Gastroesophageal sphincter (tissue), 4 donors: ENCODE results near the gene REEP1. TPM values are rescaled to one million over a fixed set of nuclear protein-coding genes. Genes with fewer than 3 reads are reported as not detected.
"Not testable (repeated sequence)": the region's sequence is repeated elsewhere in the genome, so short reads cannot be mapped to it uniquely, and the experiment has no call there.

Experiments used
- ATAC-seq: fragments of 150-250 bp; one replicate; pipeline ENCODE4 v1.9.1; 2016; ENCODE audit warnings: mild to moderate bottlenecking, moderate library complexity
- H3K27ac ChIP-seq, 4 donors: fragments of 200-600 bp; sonication (generic) in 3 of 4; 1 replicate in 3 of 4; 2 replicates in 1 of 4; pipeline ENCODE4 v1.5.1; 2016 to 2019
- H3K27me3 ChIP-seq: fragments of 200-600 bp; sonication (generic); one replicate; pipeline ENCODE4 v1.5.1; 2019
- H3K36me3 ChIP-seq, 2 donors: fragments of 200-600 bp; sonication (generic); one replicate each; pipeline ENCODE4 v1.5.1; 2019; ENCODE audit warnings: control low read depth in 1 of 2
- H3K4me1 ChIP-seq, 3 donors: fragments of 200-600 bp; sonication (generic); 1 replicate in 2 of 3; 2 replicates in 1 of 3; pipeline ENCODE4 v1.5.1; 2016 to 2019; ENCODE audit warnings: control low read depth in 2 of 3
- H3K4me3 ChIP-seq, 2 donors: fragments of 200-600 bp; sonication (generic); one replicate each; pipeline ENCODE4 v1.5.1; 2019; ENCODE audit warnings: mild to moderate bottlenecking in 1 of 2, moderate library complexity in 1 of 2
- H3K9me3 ChIP-seq, 3 donors: fragments of 200-600 bp; sonication (generic); one replicate each; pipeline ENCODE4 v1.5.1; 2017 to 2019; ENCODE audit warnings: control low read depth in 2 of 3
- EP300 ChIP-seq: sonication (generic); formaldehyde crosslinking; IDR thresholded peaks from one replicate; pipeline ENCODE4 v1.6.1; 2017; ENCODE audit warnings: antibody characterized with exemption, mild to moderate bottlenecking
- POLR2A ChIP-seq, 2 donors: fragments of 450-650 bp; IDR thresholded peaks; one replicate each; pipeline ENCODE4 v1.6.1; 2017; ENCODE audit warnings: antibody characterized with exemption in 2 of 2, mild to moderate bottlenecking in 2 of 2, moderate library complexity in 1 of 2
- POLR2AphosphoS5 ChIP-seq: sonication (generic); formaldehyde crosslinking; IDR thresholded peaks from one replicate; pipeline ENCODE4 v1.6.1; 2017; ENCODE audit warnings: antibody characterized with exemption
- WGBS, 2 donors: methylation state at CpG; one replicate each; pipeline ENCODE4 v1.1.5; 2018; ENCODE audit warnings: low coverage in 1 of 2; 5-methylcytosine and 5-hydroxymethylcytosine counted together
- total RNA-seq, 4 donors: library from RNA; depleted of rRNA; stranded (reverse); fragments of >200 nt; gene quantifications; one replicate each; pipeline ENCODE4 v1.1.0, GENCODE V29; 2016
- TF ChIP-seq, protein P1 (sequence below), 4 experiments: fragments of 200-600 bp in 2 of 4; fragments of 450-650 bp in 2 of 4; sonication (generic) in 1 of 4; IDR thresholded peaks; one replicate each; pipeline ENCODE4 v1.5.1; 2017 to 2019; ENCODE audit warnings: antibody characterized with exemption in 4 of 4, mild to moderate bottlenecking in 2 of 4, moderate library complexity in 2 of 4

REEP1 gene
- total RNA-seq, 4 donors from 2014 or later, result 22.9 to 107 (median 70.7) TPM

DNA sequence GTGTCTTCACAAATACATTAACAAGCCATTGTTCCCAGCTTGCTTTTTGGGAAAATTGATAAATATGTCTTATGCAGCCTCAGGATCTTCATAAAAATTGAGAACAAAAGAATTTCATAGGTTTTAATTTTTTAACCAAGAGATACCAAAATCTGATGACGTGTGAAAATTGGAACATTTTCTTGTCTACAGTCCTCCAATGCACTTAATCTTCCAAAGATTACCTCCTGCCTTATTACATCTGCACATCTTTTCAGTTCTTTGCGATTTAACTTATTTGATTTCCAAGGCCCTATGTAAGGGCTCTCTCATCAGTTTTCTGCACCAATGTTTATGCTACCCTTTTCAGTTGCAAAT lies 135.1 kb downstream of the REEP1 start:
- Histone ChIP-seq H3K4me1 (peaks cover 0 to 50% (median 3%) of the 10 kb centered on the region in 3 donors), H3K27me3 (no peaks in the 10 kb centered on the region), H3K9me3 (no peaks in the 10 kb centered on the region), H3K4me3 (no peak overlapping the region), H3K36me3 (peaks cover 4 to 23% of the 10 kb centered on the region in 2 donors), H3K27ac (peak overlapping the region in 1 of 4 donors; percentile 32)
- no peak for ATAC-seq
- 64 to 72% methylated on average over 2 of the region's 2 CpGs for WGBS, 2 donors
- TF ChIP-seq POLR2A (IDR thresholded peaks at IDR 0.05) (no peak), EP300 (no peak), POLR2AphosphoS5 (no peak)
- TF ChIP-seq, protein P1, sequence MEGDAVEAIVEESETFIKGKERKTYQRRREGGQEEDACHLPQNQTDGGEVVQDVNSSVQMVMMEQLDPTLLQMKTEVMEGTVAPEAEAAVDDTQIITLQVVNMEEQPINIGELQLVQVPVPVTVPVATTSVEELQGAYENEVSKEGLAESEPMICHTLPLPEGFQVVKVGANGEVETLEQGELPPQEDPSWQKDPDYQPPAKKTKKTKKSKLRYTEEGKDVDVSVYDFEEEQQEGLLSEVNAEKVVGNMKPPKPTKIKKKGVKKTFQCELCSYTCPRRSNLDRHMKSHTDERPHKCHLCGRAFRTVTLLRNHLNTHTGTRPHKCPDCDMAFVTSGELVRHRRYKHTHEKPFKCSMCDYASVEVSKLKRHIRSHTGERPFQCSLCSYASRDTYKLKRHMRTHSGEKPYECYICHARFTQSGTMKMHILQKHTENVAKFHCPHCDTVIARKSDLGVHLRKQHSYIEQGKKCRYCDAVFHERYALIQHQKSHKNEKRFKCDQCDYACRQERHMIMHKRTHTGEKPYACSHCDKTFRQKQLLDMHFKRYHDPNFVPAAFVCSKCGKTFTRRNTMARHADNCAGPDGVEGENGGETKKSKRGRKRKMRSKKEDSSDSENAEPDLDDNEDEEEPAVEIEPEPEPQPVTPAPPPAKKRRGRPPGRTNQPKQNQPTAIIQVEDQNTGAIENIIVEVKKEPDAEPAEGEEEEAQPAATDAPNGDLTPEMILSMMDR (IDR thresholded peaks at IDR 0.05), result no peak

DNA sequence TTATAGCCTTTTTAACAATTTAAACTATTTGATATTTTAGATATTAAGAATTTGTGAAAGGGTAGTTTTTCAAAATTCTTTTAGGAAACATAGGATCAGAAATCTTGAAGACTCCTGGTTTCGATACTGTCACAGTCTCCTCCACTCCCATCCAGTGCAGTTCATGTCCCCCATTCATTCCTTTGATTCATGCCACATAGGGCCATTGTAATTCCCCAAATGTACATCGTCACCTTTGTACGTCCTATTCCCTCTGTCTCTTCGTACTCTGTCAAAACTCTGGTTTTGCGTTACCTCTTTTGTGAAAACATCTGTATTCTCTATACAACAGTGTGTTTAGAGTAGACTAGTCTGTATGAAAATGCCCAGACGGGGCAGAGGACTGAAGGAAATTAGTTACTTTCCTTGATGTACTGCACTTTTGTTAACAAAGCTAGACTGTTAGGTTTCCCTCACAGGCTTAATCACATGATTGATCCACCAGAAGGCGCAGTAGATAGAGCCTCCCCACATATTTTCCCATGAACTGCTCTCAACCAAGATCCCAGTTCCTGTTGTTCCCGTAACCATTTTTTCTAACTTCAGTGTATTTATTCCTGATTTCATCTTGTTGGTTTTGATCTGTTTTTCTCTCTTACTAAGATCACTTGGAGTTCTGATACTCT lies 135.6 kb downstream of the REEP1 start:
- no peaks in the 10 kb centered on the region for H3K9me3 ChIP-seq
- peaks cover 0 to 52% (median 3%) of the 10 kb centered on the region in 3 donors for H3K4me1 ChIP-seq
- ATAC-seq, result no peak
- no peak overlapping the region for H3K4me3 ChIP-seq
- TF ChIP-seq, protein P1 (IDR thresholded peaks at IDR 0.05), result peak in 1 of 4 experiments; percentile 14
- TF ChIP-seq EP300, result no peak
- peak overlapping the region in 1 of 4 donors; percentile 32 for H3K27ac ChIP-seq
- peaks cover 4 to 17% of the 10 kb centered on the region in 2 donors for H3K36me3 ChIP-seq
- no peaks in the 10 kb centered on the region for H3K27me3 ChIP-seq
- WGBS, 2 donors, result 51 to 54% methylated on average over 8 of the region's 8 CpGs

DNA sequence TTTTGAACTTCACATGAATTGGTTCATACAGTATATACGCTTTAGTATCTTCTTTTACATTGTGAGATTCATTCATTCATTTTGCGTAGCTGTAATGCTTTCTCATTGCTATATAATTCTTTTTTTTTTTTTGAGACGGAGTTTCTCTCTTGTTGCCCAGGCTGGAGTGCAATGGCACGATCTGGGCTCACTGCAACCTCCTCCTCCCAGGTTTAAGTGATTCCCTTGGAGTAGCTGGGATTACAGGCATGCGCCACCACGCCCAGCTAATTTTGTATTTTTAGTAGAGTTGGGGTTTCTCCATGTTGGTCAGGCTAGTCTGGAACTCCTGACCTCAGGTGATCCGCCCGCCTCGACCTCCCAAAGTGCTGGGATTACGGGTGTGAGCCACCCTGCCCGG lies 136.9 kb downstream of the REEP1 start:
- 86% methylated on average over 2 to 9 of the region's 11 CpGs for WGBS, 2 donors
- not testable (repeated sequence) for H3K27me3 ChIP-seq, ATAC-seq, H3K9me3 ChIP-seq, H3K36me3 ChIP-seq
- peak overlapping the region in 1 of 4 donors; percentile 85 for H3K27ac ChIP-seq
- peaks cover 0 to 63% (median 10%) of the 10 kb centered on the region in 3 donors for H3K4me1 ChIP-seq
- peak overlapping the region in 1 of 2 donors; percentile 83 for H3K4me3 ChIP-seq

DNA sequence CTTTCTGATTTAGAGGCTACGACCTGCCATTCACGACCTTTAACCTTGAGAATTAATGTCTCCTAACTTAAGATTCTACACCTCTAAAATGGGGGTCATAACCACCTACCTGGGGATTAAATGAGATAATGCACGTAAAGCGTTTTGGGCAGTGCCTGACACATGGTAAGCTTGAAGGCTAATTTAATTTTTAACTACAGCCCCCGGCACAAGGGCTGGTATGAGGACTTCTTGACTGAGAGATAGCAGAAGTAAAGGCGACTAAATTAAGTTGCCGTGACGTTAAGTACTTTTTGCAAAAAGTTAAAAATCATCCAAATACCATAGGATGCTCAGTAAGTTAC lies 137.6 kb downstream of the REEP1 start:
- peaks cover 0 to 62% (median 10%) of the 10 kb centered on the region in 3 donors for H3K4me1 ChIP-seq
- peak overlapping the region; percentile 70 to 85 (median 82) for H3K27ac ChIP-seq
- ATAC-seq, result no peak
- TF ChIP-seq, protein P1 (IDR thresholded peaks at IDR 0.05), result no peak
- TF ChIP-seq POLR2A (IDR thresholded peaks at IDR 0.05) (no peak), EP300 (no peak), POLR2AphosphoS5 (no peak)
- no peaks in the 10 kb centered on the region for H3K36me3 ChIP-seq
- 1 to 5% methylated on average over 8 of the region's 8 CpGs for WGBS, 2 donors
- H3K9me3 ChIP-seq, result no peaks in the 10 kb centered on the region
- H3K27me3 ChIP-seq, result no peaks in the 10 kb centered on the region
- peak overlapping the region; percentile 64 to 83 for H3K4me3 ChIP-seq

DNA sequence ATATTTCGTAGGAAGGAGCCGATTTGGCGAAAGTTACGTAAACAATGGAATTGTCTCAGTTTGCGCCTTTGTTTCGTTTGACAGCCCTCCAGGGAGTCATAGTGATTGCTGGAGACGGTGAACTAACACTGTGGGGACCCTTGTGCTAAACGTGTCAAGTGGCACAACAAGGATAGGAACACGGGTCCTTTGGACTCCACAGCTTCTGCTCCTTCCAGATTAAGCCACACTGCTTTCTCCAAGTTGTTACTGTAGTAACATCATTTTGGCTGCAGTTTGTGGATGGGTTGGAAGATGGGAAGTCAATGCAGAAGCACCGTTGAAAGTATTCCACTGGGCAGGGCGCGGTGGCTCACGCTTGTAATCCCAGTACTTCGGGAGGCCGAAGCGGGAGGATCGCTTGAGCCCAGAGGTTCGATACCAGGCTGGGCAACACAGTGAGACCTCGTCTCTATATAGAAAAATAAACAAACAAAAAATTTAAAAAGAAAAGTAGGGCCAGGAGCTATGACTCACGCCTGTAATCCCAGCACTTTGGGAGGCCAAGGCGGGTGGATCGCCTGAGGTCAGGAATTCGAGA lies 141.5 kb downstream of the REEP1 start:
- WGBS, 2 donors, result 0 to 67% methylated on average over 7 to 10 of the region's 23 CpGs
- Histone ChIP-seq H3K9me3 (no peaks in the 10 kb centered on the region), H3K27ac (peak overlapping the region; percentile 66 to 100 (median 100)), H3K36me3 (no peaks in the 10 kb centered on the region), H3K4me1 (peaks cover 7 to 70% (median 22%) of the 10 kb centered on the region in 3 donors), H3K4me3 (peak overlapping the region; percentile 50 to 95), H3K27me3 (no peaks in the 10 kb centered on the region)
- no peak for ATAC-seq
- TF ChIP-seq POLR2A (IDR thresholded peaks at IDR 0.05), result no peak
- TF ChIP-seq, protein P1 (IDR thresholded peaks at IDR 0.05), result no peak
